ENCODE data around the gene KLHDC10.
"Not testable (repeated sequence)": the region's sequence is repeated elsewhere in the genome, so short reads cannot be mapped to it uniquely, and the experiment has no call there.

Gene KLHDC10

DNA sequence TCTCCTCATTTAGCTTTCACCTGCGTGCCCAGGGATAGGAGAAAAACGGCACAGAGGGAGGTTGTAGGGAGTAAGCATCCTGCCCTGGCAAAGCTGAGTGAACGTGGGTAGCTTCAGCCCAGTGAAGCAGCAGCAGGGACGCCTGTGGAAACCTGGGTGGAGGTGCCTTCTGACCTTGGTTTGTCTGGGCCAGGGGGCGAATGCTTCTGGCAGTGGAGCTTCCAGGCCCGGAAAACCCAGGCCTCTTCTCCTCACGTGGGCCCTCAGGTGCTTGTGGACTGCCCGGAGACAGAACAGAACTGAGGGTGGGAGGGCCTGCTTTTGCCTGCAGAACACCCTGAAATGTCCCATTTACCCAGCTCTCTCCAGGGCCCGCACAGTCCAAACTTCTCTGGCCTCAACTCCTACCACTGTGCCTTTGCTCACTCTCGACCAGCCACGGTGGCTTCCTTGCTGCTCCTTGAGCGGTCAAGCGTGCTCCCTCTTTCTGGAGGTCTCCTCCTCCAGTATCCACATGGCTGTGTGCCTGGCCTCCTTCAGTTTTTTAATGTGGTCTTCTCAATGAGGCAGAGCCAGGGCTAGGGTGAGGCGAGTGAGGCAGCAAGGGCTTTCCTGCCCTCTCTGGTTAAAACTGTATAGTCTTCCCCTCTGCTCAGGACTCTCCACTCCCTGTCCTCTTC is 72.5 kb downstream of the KLHDC10 start:
- DNase-seq, result no peak

DNA sequence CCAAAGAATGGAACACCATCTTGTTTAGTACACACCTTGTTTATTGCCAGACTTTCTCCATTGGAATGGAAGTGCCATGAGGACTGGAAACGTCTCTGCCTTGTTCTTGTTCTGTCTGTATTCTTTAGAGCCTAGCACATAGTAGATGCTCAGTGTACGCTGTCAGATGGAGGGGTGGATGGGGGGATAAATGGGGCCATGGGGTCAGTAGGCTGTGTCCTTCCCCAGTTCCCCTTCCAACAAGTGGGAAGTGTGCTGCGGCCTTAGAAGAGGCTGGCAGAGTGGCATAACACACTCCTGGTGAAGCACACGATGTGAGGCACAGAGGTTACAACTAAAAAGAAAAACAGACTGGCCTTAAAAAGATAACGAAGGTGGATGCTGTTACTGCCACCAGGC is 73.0 kb downstream of the KLHDC10 start:
- no peak for DNase-seq

DNA sequence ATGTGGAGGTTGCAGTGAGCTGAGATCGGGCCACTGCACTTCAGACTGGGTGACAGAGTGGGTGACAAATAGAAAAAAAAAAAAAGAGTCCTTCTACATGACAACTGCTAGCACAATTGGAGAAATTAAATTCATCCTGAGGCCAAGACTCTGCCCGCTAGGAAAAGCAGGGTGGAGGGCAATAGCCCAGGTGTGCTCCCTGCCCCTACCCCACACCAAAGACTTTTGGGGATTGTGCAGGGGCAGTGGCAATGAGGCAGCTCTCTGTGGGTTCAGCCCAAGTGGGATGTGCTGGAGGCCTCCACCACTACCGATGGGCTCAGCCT is 73.6 kb downstream of the KLHDC10 start:
- no peak for DNase-seq

DNA sequence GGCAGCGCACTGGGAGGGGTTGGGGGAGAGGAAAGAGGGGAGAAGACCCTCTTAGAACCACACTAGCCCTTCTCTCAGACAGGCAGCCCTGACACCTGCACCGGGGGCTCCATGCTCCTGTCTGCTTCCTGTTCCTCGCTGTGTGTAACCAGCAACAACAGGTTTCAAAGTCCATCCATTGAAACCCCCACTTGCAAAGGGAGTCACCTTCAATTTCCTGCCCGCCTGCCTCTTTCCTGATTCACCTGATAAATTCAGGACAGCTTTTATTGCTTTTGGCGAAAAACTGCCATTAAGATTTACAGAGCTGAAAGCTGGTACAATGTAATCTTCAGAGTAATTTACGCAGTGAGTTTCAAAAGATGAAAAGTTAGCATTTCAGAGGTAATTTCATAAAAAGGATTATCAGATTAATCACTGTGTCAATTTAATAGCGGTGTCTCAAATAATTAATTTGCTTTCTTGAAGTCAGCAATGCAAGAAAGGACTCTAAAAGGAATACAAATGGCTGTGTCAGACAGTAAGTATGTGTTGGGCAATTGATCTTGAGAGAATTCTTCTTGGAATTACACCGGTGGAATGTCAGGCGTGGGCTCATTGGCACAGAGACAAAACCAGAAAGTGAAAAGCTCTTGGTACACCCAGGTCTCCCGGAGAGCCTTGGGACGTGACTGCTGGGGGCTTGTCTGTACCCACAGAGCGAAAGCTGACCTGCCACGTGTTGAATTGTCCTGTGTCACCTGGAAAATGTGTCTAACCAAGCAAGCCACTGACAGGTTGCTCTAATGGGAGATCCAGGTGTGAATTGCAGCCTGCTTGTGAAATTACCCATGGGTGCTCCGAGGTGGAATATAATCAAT is 74.2 kb downstream of the KLHDC10 start:
- DNase-seq, result no peak

DNA sequence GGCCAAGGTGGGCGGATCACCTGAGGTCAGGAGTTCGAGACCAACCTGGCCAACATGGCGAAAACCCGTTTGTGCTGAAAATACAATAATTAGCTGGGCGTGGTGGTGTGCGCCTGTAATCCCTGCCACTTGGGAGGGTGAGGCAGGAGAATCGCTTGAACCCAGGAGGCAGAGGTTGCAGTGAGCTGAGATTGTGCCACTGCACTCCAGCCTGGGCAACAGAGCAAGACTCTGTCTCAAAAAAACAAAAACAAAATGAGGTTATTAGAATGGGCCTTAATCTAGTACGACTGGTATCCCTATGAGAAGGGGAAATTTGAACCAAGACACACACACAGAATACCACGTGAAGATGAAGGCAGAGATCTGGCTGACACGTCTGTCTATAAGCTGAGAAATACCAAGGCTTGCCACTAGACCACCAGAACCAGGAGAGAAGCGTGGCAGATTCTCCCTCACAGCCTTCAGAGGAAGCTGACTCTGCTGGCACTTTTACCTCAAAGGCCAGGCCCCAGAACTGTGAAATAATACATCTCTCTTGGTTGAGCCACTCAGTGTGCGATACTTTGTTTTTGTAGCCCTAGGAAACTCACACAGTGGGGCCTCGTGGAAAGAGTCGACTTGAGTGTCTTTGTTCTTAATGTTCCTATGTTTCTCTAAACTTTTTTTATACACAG is 75.2 kb downstream of the KLHDC10 start:
- no peak for DNase-seq

DNA sequence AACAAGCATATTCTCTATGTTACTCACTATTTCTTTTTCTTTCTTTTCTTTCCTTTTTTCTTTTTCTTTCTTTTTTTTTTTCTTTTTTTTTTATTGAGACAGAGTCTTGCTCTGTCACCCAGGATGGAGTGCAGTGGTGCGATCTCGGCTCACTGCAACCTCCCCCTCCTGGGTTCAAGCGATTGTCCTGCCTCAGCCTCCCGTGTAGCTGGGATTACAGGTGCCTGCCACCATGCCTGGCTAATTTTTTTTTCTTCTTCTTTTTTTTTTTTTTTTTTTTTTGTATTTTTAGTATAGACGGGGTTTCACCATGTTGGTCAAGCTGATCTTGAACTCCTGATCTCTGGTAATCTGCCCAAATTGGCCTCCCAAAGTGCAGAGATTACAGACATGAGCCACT is 75.8 kb downstream of the KLHDC10 start:
- DNase-seq, result not testable (repeated sequence)

DNA sequence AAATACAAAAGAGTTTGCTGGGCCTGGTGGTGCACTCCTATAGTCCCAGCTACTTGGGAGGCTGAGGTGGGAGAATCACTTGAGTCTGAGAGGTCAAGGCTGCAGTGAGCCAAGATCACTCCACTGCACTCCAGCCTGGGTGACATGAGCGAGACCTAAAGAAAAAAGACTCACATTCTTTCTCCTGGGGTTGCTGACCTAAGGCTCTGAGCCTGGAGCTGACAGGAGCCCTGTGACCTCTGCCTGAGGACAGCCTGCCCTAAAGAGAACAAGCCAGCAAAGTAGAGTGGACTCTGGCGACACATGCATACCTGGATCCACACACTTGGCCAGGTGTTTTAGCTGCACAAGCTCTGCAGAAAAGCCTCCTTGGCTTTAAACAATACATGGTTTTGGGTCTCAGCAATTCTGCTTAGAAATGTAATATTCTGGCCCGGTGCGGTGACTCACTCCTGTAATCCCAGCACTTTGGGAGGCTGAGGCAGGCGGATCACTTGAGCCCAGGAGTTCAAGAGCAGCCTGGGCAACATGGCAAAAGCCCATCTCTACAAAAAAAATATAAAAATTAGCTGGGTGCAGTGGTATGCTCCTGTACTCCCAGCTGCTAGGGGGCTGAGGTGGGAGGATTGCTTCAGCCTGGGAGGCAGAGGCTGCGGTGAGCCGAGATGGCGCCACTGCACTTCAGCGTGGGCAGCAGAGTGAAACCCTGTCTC is 76.5 kb downstream of the KLHDC10 start:
- no peak for DNase-seq

DNA sequence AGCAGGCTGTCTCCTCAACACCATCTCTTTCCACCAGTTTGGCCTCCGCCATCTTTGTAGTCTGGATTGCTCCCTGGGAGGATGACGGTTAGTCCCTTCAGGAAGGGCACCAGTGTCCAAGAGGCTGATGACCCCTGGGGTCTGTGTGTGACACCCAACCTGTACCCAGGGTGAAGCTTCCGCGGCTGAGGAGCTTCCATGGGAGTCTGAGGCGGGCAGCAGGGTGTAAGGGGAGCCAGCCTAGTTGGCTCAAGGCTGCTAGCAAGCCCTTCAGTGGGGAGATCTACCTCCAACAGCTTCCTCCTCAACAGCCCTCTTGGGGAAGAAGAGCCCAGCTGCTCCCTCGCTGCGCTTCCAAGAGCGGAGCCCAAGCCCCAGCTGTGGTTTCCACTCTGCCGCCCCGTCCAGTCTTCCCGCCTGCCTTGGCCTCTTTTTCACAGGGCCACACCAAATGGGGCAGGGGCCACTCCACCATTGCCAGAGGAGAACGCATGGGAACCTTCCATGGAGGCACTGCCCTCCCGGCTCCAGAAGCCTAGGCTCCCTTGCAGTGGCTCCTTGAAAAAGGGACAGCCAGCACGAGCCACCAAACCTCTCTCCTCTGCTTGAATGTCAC is 77.5 kb downstream of the KLHDC10 start:
- DNase-seq, result no peak

DNA sequence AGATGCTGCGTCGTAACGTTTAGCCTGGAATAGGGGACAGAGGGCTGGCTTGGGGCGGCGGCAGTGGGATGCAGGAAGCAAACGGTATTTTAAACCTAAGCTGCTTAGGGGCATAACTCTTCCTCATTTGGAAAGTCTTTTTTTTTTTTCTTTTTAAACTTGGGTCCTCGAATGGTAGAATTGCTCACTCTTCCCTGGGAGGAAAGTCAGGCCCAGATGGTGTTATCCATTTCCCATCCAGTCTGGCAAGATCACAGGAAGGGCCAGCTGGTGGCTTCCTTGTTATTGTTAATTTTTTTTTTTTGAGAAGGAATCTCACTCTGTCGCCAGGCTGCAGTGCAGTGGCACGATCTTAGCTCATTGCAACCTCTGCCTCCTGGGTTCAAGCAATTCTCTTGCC is 78.2 kb downstream of the KLHDC10 start:
- no peak for DNase-seq

DNA sequence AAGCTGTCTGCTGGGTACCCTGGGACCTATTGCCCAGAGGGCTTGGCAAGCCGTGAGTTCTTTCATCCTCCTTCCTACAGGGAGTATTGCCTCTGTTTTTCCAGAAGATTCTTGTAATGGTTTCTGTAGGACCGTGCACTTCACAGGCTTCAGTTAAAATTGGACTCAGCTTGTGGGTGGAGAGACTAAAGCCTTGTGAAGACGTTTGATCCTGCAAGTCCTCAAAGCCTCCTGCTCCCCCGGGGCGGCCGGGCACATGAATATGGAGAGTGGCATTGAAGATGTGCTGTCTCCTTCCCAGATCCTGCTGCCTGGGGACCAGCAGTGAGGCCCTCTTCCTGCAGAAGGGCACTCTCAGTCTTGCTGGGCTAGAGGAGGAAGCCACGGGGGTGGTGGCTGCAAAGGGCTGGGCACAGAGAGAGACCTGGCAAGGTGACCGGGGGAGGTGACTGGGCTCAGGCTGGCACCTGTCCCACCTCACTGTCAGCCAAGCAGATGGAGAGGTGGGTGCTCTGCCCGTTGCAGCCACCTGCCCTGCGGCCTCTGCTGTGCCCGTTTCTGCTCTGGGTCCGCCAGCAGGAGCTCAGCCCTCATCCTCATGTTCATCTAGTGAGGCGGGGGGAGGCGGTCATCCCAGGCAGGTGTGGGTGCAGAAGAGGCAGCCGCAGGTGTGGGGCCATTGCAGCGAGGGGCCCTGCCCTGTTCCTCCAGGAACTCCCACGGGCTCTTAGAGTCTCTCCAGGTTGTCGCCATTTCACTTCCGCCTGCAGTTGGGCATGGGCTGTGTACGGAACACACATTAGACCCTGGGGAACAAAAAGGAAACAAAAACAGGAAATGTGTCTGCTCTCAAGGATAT is 79.2 kb downstream of the KLHDC10 start:
- no peak for DNase-seq

DNA sequence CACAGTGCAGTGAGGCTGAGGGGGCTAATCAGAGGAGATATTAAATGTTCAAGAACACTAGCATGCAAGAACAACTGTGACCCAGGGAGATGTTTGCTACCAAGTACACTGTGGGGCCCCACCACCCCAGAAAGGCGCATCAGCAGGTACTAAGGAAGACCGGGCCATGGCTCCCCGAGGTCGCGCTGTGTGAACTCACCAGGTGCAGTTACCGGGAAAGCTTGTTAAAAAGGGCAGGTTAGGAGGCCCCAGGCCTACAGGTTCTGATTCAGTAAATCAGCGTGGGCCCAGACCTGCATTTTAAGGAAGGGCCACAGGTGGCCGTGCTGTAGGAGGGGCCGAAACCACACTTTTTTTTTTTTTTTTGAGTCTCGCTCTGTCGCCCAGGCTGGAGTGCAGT is 80.3 kb downstream of the KLHDC10 start:
- DNase-seq, result no peak

DNA sequence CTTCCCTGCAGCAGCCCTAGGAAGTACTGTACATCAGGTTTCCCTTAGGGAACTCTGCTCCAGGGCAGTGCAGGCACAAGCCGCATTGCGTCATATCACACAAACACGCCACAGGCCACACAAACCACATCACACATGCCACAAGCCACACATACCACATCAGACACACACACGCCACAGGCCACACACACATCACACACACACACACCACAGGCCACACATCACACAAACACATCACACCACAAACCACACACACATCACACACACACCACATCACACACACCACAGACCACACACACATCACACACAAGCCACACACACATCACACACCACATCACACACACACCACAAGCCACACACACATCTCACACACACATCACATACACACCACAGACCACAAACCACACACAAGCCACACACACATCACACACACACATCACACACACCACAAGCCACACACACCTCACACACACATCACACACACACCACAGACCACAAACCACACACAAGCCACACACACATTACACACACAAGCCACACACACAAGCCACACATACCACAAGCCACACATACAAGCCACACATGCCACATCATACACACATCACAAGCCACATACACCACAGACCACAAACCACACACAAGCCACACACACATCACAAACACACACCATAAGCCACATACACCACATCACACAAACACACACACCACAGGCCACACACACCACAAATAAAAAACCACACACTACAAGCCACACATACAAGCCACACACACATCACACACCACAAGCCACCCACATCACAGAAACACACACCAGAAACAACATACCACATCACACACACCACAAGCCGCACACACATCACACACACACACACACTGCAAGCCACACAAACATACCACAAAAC is 81.5 kb downstream of the KLHDC10 start:
- DNase-seq, result no peak

DNA sequence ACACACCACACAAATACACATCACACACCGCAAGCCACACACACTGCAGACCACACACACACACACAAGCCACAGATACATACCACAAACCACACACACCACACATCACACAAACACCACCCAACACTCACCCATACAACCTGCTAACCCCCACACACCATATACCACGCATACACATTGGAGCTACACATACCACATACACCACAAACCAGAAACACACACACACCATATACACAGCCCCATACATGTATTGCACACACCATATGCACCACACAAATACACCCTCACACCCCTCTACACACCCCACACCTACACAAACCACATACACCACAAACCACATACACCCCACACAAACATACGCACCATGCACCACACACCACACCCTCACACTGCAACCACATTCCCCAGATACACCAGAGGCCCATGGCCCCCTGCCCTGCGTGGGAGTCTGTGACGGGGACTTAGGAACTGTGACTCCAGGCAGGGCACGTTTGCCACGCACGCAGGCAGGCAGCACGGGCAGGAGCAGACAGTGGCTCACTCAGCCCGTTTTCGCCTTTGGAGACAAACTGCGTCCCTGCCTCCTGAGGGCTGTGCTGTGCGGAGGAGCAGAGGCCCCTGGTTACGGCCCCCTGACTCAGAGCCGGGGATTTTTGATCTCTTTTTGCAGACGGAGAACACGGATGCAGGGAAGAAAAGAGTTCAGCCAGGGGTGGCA is 82.3 kb downstream of the KLHDC10 start:
- DNase-seq, result no peak

DNA sequence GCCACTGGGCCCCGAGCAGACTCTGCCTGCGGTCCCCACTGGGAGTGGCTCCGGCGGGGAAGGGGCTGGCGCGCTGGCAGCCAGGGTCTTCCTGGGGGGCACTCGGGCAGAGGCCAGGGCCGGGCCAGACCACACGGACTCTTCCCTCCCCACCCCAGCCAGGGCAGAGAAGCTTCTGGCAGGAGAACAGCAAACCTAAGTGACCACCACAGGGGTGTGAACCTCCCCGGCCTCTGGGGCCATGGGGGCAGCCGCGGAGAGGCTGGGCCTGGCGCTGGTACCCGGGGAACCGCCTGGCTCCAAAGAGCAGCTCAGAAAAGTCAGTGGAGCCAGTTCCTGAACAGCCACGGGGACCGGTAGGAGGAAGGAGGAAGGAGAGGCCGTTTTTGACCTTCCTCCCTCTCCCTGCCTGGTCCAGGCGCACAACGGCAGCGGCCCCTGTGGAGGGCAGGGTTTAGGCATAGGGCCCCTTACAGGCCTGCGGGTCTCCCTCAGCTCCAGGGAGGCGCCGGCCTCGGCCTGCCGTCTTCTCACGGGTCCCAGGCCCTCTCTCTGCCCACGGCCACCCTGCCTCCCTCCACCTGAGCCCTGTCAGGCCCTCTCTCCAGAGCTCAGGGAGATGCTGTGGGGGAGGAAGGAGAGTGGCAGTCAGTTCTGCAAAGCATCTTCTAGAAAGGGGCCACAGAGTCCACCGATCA is 83.0 kb downstream of the KLHDC10 start:
- DNase-seq, result peak; percentile 57

DNA sequence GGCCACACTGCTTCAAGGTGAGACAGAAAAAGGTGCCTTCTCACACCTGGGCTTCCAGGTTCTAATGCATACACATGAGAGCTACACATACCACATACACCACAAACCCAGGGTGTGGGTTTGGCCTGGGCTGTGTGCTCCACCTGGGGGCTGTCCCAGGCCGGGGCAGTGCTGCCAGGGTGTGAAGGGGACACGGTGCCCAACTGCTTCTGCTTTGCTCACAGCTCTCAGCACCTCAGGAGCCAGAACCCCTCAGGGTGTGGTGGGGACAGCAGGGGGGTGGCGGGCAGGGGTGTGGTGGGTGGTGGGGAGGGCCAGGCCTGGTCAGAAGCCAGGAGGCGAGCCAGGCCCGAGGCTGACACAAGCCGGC is 83.8 kb downstream of the KLHDC10 start:
- no peak for DNase-seq

DNA sequence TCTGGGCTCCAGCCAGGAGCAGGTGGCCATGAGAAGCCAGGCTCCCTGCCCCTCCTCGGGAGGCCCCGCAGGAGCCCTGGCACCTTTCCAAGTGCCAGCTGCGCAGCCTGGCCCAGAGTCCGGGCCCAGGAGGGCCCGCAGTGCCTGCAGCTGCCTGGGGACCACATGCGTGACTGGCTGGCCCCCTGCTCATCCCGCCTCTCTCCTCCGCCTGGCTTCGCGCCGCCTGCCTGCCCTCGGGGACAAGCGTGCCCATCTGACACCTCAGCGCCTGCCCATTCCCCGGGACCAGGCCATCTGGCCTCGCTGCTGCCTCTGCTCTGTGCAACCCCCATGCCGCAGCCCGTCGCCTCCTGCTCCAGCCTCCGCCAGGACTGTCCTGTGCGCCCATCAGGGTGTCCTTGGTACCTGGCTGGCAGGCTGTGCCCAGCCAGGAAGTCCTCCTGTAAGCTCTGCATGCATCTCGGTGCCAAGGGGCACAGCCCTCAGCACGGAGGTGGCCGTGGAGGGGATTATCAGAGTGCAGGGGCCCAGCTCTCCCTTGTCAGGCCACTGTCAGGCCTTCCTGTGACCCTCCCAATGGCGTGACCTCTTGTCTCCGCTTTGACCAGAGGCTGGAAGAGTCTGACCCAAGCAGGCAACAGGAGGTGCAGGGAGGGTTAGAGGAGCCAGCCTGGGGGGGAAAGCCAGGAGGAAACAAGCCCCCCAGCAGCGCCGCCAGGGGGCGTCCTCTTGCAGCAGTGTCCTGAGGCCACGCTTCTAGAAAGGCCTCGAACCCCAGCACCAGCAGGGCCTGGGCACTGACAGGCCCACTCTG is 84.4 kb downstream of the KLHDC10 start:
- peak; percentile 38 for DNase-seq

DNA sequence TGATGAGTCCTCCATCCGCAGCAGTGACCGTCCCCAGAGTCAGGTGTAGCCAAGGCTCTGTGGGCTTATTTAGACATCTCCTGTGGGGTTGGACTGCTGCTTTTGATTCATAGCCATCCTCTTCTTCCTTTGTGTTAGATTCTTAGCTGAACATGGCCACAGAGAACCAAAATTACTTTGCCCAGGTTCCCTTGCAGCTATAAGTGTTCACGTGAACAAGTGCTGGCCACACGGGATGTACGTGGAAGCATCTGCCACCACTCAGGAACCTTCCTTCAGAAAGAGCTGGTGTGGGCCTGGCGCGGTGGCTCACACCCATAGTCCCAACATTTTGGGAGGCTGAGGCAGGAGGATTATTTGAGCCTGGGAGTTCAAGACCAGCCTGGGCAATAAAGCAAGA is 85.8 kb downstream of the KLHDC10 start:
- no peak for DNase-seq

DNA sequence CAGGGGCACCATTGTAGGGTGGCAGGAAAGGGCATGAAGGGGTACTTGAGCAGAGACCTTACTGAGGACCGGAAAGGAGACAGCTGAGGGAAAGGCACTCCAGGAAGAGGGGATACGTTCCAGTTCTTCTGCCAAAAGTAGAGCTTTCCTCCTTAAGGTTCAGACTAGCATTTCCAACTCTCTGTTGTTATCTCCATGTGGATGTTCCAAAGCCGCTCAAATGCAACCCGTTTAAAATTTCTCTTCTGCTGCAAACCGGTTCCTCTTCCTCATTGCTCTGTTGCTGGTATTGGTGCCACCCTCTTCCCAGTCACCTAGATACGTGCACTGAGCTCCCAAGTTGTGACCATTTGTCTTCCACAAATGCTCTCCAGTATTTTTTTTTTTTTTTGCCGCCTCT is 87.4 kb downstream of the KLHDC10 start:
- DNase-seq, result no peak

DNA sequence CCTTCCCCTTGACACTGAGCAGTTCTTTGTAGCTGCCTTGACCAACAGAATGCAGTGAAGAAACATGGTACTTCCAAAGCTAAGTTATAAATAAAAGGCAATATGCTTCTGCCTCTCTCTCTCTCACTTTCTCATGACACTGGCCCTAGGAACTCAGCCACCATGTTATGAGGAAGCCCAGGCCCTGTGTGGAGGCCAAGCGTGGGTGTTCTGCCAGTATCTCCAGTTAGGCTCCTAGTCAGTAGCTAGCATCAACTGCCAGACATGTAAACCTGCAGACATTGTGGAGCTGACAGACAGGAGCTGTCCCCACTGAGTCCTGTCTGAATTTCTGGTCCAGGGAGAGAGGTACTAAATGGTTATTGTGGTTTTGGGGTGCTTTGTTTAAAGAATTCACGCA is 89.7 kb downstream of the KLHDC10 start:
- DNase-seq, result no peak

Data from retina (tissue), 1 donor.